Tibial nerve (tissue), 4 donors: Measurements from ENCODE around the gene TNIP2. TPM values are rescaled to one million over a fixed set of nuclear protein-coding genes. Genes with fewer than 3 reads are reported as not detected.
"Not testable (repeated sequence)": the region's sequence is repeated elsewhere in the genome, so short reads cannot be mapped to it uniquely, and the experiment has no call there.

Experiments used
- DNase-seq, 2 donors: peaks; one replicate each; pipeline ENCODE4 v3.0.0-alpha.2; 2019; ENCODE audit warnings: low spot score in 2 of 2
- H3K27ac ChIP-seq, 4 donors: fragments of 200-600 bp; sonication (generic) in 3 of 4; one replicate each; pipeline ENCODE4 v1.5.1; 2017 to 2019; ENCODE audit warnings: mild to moderate bottlenecking in 1 of 4
- H3K27me3 ChIP-seq, 2 donors: fragments of 200-600 bp; sonication (generic) in 1 of 2; one replicate each; pipeline versions ENCODE4 v1.5.1 to v1.6.0; 2017 to 2019
- H3K36me3 ChIP-seq, 3 donors: fragments of 200-600 bp; sonication (generic); one replicate each; pipeline ENCODE4 v1.5.1; 2018 to 2019
- H3K4me1 ChIP-seq, 4 donors: fragments of 200-600 bp; sonication (generic) in 3 of 4; one replicate each; pipeline ENCODE4 v1.5.1; 2017 to 2019
- H3K4me3 ChIP-seq, 4 donors: fragments of 200-600 bp; sonication (generic) in 3 of 4; one replicate each; pipeline ENCODE4 v1.5.1; 2017 to 2019; ENCODE audit warnings: mild to moderate bottlenecking in 1 of 4, moderate library complexity in 1 of 4
- H3K9me3 ChIP-seq, 4 donors: fragments of 200-600 bp; sonication (generic) in 3 of 4; one replicate each; pipeline ENCODE4 v1.5.1; 2017 to 2019
- CTCF ChIP-seq, 5 experiments: fragments of 200-600 bp in 3 of 5; fragments of 450-650 bp in 2 of 5; sonication (generic) in 3 of 5; IDR thresholded peaks; one replicate each; pipeline ENCODE4 v1.5.1; 2016 to 2019; ENCODE audit warnings: antibody characterized with exemption in 5 of 5, mild to moderate bottlenecking in 3 of 5, moderate library complexity in 2 of 5
- EP300 ChIP-seq, 2 donors: sonication (generic); formaldehyde crosslinking; IDR thresholded peaks; one replicate each; pipeline ENCODE4 v1.6.1; 2017; ENCODE audit warnings: antibody characterized with exemption in 2 of 2, mild to moderate bottlenecking in 1 of 2
- POLR2A ChIP-seq, 2 donors: fragments of 450-650 bp; IDR thresholded peaks; one replicate each; pipeline ENCODE4 v1.6.1; 2017; ENCODE audit warnings: antibody characterized with exemption in 2 of 2, mild to moderate bottlenecking in 2 of 2, moderate library complexity in 2 of 2
- WGBS, 2 donors: methylation state at CpG; one replicate each; pipeline ENCODE4 v1.1.5; 2018; 5-methylcytosine and 5-hydroxymethylcytosine counted together
- total RNA-seq, 4 donors: library from RNA; depleted of rRNA; stranded (reverse); fragments of >200 nt; gene quantifications; one replicate each; pipeline ENCODE4 v1.1.0, GENCODE V29; 2016

TNIP2 gene
- total RNA-seq, 4 donors from 2014 or later = 78.3 to 110 (median 89.3) TPM

DNA sequence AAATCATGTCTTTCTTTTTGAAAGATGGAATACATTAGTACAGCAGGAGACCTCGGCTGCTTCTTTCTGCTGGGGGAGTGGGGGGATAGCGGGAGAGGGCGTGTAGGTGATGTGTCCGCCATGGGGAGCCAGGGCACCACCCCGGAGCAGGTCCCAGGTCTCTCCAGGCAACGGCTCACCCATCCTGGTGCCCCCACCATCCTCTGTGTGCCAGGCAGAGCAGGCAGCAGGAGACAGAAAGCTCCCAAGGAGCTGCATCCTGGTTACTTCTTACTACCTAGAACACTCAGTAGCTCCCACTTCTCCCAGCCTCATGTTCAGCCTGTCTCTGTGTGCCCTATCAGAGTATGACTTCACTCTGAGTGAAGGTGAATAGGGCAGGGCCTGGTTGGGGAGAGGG is 23.6 kb downstream of the TNIP2 start:
- TF ChIP-seq EP300 (IDR thresholded peaks at IDR 0.05) (no peak), CTCF (IDR thresholded peaks at IDR 0.05) (no peak), POLR2A (IDR thresholded peaks at IDR 0.05) (no peak)
- no peak for DNase-seq
- H3K36me3 ChIP-seq = peaks cover 0 to 60% (median 26%) of the 10 kb centered on the region in 3 donors

GRCh38 chr4:2731907-2732317 is 24.2 kb downstream of the TNIP2 start:
- no peak for DNase-seq
- Histone ChIP-seq H3K27ac (no peak overlapping the region), H3K27me3 (no peaks in the 10 kb centered on the region), H3K9me3 (peaks cover 0 to 14% (median 3%) of the 10 kb centered on the region in 4 donors), H3K4me1 (peaks cover 0 to 8% (median 0%) of the 10 kb centered on the region in 4 donors), H3K36me3 (peaks cover 0 to 60% (median 26%) of the 10 kb centered on the region in 3 donors), H3K4me3 (no peak overlapping the region)
- WGBS, 2 donors = 90 to 93% methylated on average over 15 to 28 of the region's 28 CpGs
- TF ChIP-seq CTCF (IDR thresholded peaks at IDR 0.05) (no peak), POLR2A (IDR thresholded peaks at IDR 0.05) (no peak), EP300 (IDR thresholded peaks at IDR 0.05) (no peak)

More for the DNA sequence above, 23.6 kb downstream of the TNIP2 start:
- no peak overlapping the region for H3K27ac ChIP-seq
- no peaks in the 10 kb centered on the region for H3K27me3 ChIP-seq
- 93 to 95% methylated on average over 6 of the region's 6 CpGs for WGBS, 2 donors
- peaks cover 0 to 8% (median 0%) of the 10 kb centered on the region in 4 donors for H3K4me1 ChIP-seq
- H3K9me3 ChIP-seq = peaks cover 0 to 14% (median 3%) of the 10 kb centered on the region in 4 donors
- no peak overlapping the region for H3K4me3 ChIP-seq

DNA sequence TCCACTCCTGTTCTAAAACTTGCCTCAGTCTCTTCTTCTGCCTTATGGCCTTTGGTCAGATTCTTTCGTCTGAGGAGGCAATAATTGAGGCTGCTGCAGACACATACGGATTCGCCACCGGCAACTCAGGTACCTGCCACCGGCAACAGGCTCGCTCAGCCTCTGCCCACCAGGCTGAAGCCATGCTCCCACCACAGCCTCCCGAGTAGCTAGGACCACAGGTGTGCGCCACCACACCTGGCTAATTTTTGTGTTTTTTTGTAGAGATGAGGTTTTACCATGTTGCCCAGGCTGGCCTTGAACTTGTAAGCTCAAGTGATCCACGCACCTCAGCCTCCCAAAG is 26.6 kb downstream of the TNIP2 start:
- H3K36me3 ChIP-seq = peaks cover 0 to 72% (median 26%) of the 10 kb centered on the region in 3 donors
- 93 to 99% methylated on average over 9 of the region's 9 CpGs for WGBS, 2 donors

DNA sequence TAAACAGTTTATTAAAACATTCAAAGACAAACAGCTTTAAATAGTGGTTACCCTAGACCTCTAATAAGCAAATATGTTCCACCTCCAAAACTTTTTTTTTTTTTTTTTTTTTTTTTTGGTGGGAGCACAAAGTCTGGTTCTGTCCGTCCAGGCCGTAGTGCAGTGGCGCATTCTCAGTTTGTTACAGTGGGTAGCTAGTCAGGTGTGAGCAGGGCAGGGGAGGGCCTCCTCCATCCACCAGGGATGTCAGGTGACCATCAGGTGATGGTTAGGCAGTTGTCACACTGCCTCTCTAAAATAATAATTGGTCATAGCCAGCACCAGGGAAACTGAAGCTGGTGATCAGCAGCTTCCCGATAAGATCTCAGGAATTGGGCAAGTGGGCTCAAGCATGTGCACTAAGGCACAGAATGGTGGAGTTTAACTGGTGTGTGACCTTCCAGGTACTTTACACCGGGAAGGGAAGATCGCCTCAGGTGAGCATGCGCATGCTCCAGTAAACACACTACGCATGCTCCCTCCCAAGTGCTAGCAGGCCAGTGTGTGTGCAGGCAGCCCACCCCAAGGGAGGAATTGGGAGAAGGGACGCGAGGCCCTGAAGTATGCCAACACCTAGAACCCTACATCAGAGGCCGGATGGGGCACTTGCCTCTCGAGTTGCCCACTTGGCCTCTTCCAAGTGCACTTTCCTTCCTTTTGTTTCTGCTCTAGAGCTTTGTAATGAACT is 27.2 kb downstream of the TNIP2 start:
- H3K9me3 ChIP-seq = no peaks in the 10 kb centered on the region
- H3K36me3 ChIP-seq = peaks cover 0 to 69% (median 26%) of the 10 kb centered on the region in 3 donors
- H3K4me3 ChIP-seq = no peak overlapping the region
- 93 to 97% methylated on average over 12 of the region's 12 CpGs for WGBS, 2 donors
- no peak for DNase-seq
- no peaks in the 10 kb centered on the region for H3K4me1 ChIP-seq
- H3K27ac ChIP-seq = no peak overlapping the region
- TF ChIP-seq POLR2A (IDR thresholded peaks at IDR 0.05) (no peak), CTCF (IDR thresholded peaks at IDR 0.05) (no peak), EP300 (IDR thresholded peaks at IDR 0.05) (no peak)
- no peaks in the 10 kb centered on the region for H3K27me3 ChIP-seq

More for the DNA sequence above, 26.6 kb downstream of the TNIP2 start:
- Histone ChIP-seq H3K4me1 (peaks cover 0 to 4% (median 0%) of the 10 kb centered on the region in 4 donors), H3K4me3 (no peak overlapping the region), H3K27me3 (no peaks in the 10 kb centered on the region), H3K27ac (no peak overlapping the region), H3K9me3 (no peaks in the 10 kb centered on the region)
- TF ChIP-seq CTCF (IDR thresholded peaks at IDR 0.05) (no peak), EP300 (IDR thresholded peaks at IDR 0.05) (no peak), POLR2A (IDR thresholded peaks at IDR 0.05) (no peak)
- no peak for DNase-seq

- Histone ChIP-seq H3K4me1 (no peaks in the 10 kb centered on the region), H3K36me3 (peaks cover 0 to 62% (median 26%) of the 10 kb centered on the region in 3 donors), H3K27ac (no peak overlapping the region), H3K4me3 (no peak overlapping the region), H3K27me3 (no peaks in the 10 kb centered on the region), H3K9me3 (no peaks in the 10 kb centered on the region)
- 87 to 89% methylated on average over 3 of the region's 3 CpGs for WGBS, 2 donors
- no peak for DNase-seq
- no peak for TF ChIP-seq EP300 (IDR thresholded peaks at IDR 0.05)
- no peak for TF ChIP-seq CTCF (IDR thresholded peaks at IDR 0.05)
- no peak for TF ChIP-seq POLR2A (IDR thresholded peaks at IDR 0.05)
These were observed 27.9 kb downstream of the TNIP2 start for GRCh38 chr4:2728221-2728620.

DNA sequence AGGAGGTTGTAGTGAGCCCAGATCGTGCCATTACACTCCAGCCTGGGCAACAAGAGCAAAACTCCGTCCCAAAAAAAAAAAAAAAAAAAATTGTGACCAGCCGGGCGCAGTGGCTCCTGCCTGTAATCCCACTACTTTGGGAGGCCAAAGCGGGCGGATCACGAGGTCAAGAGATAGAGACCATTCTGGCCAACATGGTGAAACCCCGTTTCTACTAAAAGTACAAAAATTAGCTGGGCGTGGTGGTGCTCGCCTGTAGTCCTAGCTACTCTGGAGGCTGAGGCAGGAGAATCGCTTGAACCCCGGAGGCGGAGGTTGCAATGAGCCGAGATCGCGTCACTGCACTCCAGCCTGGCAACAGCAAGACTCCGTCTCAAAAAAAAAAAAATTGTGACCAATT is 29.3 kb downstream of the TNIP2 start:
- not testable (repeated sequence) for H3K27me3 ChIP-seq, H3K4me1 ChIP-seq, DNase-seq, H3K4me3 ChIP-seq, H3K9me3 ChIP-seq, H3K27ac ChIP-seq
- WGBS, 2 donors = 93 to 94% methylated on average over 17 of the region's 17 CpGs
- peaks cover 0 to 61% (median 19%) of the 10 kb centered on the region in 3 donors for H3K36me3 ChIP-seq
